Activated CD4-positive, alpha-beta T cell treated with anti-CD3 and anti-CD28 coated beads for 24 hours (primary cell): ENCODE measurements around the gene NDUFB6.
"Not testable (repeated sequence)": the region's sequence is repeated elsewhere in the genome, so short reads cannot be mapped to it uniquely, and the experiment has no call there.

Experiments used
- DNase-seq, 2 donors: peaks; one replicate each; pipeline ENCODE4 v3.0.0-alpha.2; 2020; ENCODE audit warnings: low read depth in 2 of 2

NDUFB6 gene

GRCh38 chr9:32571969-32572899, 725 bp downstream of the NDUFB6 start:
- peak; percentile 52 to 54 for DNase-seq

DNA sequence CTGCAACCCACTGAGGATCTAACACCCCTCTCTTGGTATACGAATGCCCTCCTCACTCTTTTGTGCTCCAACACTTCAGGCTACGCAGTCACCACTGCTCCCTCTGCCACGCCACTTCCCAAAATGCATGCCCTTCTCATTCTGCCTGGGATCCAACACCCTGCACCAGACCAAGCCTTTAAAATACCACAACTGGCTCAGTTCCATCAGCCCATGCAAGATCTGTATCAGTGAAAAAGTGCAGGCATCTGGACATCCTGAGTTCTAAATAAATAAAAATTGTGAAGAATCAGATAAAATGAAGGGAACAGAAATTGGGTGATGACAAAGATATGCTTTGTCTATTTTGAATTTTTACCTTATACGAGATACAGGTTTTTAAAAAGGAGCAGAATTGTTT, 2.7 kb downstream of the NDUFB6 start:
- no peak for DNase-seq

DNA sequence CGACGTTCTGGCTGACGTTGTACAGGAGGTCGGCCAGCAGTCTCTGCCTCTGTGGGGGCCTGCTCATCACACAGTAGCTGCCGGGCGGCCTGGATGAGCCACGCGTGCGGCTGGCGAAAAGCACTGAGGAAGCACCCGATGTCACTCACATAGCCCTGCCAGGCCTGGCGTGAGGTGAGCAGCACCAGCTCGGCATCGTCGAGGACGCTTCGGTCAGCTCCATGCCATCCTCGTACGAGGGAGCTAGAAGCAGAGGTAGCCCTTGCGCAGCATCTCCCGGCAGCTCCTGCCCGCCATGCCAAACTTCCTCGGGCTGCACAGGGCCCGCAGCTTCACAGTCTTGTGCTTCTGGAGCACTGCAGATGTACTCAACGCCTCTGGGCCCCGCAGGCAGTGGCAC, 6.2 kb downstream of the NDUFB6 start:
- no peak for DNase-seq

DNA sequence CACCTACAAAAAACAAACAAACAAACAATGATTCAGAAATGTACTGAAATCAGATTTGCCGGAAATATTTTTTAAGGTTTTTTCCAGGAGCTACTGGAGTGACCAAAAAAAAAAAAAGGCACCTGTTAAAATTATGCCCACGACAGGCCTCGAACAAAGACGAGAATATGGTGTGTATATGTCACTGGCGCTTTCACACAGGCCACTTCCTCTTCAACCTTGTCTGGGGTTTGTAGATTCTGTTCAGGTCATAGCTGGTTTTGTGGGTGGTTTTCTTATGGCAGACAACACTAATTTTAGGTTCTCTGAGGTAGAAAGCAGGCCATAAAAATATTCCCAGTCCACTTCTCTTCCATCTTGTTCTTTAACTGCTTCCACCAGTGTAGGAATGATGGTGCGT, 7.0 kb downstream of the NDUFB6 start:
- DNase-seq, result no peak

DNA sequence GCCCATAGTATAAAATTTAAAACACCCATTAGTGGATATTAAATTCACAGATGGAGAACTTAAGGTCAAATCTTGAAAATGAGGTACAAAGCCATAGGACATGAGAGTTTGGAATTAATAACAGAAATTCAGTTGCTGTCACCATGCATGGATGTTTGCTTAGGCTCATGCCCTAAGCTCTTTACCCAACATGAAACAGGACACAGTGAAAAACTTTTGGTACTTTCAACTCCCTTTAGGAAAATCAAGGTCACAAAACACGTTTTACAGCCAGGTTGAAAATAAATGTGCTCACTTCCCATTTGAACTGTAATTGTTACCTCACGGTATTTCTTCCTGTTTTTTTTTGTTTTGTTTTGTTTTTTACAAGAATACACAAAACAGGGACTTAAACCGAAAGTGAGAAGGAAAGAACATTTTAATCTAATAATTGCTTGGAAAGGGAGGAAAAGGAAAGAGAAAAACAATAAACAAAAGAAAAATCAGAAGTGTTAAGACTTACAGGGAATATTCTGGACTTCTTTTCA, 14.5 kb downstream of the NDUFB6 start:
- DNase-seq, result no peak

GRCh38 chr9:32554591-32554990, 18.4 kb downstream of the NDUFB6 start:
- no peak for DNase-seq

GRCh38 chr9:32554107-32554506, 18.9 kb downstream of the NDUFB6 start:
- no peak for DNase-seq

DNA sequence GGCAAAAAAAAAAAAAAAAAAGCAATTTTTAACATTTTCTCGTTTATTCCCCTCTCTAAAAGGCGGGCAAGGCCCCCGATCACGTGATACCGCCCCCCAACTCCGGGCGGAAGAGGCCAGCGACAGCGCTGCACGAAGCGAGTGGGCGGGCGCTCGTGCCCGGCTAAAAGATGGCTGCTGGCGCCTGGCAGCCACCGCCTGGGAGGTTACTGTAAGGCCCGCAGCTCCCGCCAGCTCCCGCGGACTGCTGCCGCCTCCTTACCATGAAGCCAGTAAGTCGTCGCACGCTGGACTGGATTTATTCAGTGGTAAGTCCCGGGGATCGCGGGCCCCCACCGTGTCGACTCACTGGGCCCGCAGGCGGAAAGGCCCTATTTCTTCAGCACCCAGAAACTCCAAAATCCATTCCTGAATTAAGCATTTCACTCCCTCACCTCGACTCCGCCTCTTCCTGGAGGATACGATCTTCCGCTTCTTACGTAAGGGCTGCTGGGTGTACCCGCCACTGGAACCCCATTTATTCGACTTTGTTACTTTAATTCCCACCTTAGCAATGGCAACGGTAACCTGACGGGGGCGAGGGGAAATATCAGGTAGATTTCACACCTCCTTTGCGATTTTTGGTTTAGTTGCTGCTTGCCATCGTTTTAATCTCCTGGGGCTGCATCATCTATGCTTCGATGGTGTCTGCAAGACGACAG, 20.6 kb downstream of the NDUFB6 start, which contains the start of the genes SMIM27 and TOPORS:
Gene SMIM27 (plus strand): TSS at position 156 of the 701 bp plus-strand sequence. CDS start 108 bp downstream, at position 264.
Gene TOPORS (minus strand): TSS at position 415 of the 701 bp plus-strand sequence. CDS start 150 bp downstream, at position 265.
- DNase-seq, result peak; percentile 82 to 86

DNA sequence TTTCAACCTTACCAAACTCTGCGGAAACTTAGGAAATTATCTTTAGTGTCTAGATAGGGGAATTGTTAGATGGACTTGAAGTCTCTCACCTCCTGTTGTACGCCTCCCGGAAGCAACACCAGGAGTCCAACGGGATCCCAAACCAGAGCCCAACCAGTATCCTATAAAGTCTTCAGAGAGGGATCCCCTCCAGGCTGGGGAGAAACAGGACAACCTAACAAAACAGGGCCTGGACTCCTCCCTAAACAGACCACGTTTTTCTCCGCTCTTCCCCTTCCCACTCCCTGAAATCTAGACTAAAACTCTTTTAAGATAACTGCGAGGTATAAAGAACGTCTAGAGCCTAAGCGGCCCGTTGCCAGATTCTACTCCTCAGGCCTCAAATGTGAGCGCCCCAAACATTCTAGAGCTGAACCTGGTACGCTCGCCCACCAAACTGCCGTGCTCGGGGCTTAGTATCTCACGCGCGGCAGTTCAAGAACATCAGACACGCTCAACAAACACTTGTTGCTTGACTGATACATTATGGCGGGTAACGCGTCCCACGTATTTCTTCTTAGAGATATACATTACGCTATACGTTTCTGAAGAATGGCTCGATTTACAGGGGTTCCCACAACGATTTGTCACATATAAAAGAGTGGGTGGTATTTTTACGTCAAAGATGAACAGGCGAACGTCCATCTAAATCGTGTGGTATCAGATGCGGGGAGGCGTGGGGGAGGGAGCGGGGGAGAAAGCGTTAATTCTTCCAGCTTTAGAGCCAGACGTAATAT, 21.5 kb downstream of the NDUFB6 start:
- peak; percentile 27 for DNase-seq

DNA sequence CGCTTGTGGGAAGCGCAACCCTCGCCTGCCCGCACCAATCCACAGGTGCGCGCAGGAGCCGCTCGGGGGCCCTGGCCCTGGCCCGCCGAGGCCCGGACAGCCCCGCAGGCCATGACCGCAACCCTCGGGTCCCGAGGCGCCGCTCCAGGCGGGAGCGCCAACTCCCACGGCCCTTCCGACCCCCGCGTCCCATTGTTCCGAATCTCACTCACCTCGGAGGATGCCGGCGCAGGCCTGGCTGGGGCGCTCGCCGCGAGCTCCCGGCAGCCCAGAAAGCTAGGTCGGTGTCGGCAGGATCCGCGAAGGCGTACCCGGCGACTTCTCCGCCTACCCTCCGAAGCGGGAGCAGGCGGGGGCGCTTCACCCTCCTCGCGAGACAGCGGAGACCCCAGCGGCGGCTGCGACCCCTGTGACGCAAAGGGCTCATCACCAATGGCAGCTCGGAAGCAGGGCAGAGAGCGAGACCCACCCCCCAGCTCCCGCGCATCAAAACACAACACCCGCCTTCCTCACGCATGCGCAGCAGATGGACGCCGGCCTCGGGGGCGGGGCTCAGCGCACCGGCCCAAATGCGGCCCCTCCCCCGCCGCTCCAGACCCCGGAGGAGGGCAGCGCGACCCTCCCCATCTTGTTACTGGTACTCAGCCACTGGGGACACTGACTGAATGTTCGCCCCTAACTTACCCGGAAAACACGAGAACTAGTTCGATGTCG, 22.2 kb downstream of the NDUFB6 start:
- peak; percentile 84 to 85 for DNase-seq

- no peak for DNase-seq
Observed at GRCh38 chr9:32550150-32550561, 22.8 kb downstream of the NDUFB6 start.

DNA sequence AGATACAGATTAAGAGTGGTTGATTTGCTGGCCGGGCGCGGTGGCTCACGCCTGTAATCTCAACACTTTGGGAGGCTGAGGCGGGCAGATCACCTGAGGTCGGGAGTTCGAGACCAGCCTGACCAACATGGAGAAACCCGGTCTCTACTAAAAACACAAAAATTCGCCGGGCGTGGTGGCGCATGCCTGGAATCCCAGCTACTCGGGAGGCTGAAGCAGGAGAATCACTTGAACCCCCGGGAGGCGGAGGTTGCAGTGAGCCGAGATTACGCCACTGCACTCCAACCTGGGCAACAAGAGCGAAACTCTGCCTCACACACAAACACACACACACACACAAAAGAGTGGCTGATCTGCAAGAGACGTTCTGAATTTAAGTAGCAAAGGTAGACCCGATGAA, 24.7 kb downstream of the NDUFB6 start:
- DNase-seq, result not testable (repeated sequence)

DNA sequence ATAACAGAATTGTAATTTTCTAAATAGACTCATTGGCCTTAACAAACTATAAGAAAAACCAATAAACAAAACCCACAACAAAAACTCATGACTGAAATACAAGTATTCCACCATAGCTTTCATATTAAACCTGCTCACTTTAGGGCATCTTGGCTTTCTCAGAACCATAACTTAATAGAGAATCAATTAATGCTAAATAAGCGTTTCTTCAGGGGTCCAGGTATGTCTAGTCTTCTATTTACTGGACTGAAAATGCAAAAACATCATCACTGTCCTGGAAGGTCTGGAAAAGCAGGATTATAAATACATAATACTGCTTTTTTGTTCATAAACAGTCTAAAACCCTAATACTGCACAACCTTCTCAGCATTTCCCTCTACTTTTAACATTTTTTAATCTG, 27.1 kb downstream of the NDUFB6 start:
- no peak for DNase-seq

- DNase-seq, result no peak
Observed at GRCh38 chr9:32543047-32543446, 29.9 kb downstream of the NDUFB6 start.

DNA sequence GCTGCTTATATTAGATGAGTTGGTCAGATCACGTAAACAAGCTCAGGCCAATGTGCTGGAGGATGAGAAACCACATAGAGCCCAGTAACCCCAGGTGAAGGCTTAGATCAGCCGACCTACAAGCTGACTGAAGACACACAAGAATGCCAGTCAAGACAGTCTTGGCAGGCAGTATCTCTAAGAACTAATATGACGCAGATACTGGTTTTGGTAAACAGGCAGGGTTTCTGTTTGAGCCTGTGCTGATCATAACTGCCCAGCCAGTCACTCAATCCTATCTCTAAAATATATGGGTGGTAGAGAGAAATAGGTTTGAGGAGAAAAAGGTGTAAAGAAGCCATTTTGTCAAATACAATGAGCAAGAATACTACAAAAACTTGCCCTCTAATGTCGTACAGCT, 39.1 kb downstream of the NDUFB6 start:
- no peak for DNase-seq

DNA sequence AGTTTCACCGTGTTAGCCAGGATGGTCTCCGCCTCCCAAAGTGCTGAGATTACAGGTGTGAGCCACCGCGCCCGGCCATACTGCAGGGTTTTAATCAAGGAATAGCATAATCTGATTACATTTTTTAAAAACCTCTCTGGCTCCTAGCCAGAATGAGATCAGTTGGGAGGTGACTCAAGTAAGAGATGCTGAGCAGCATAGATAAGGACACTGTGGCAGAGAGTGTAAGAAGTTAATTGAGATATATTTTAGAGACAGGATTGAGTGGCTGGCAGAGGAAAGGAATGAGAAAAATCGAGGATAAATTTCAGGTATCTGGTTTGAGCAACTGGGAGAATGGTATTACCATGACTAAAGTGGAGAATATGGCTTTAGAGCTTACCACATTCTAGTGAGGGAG, 39.6 kb downstream of the NDUFB6 start:
- no peak for DNase-seq

- DNase-seq, result no peak
Observed at GRCh38 chr9:32526707-32527048, 46.3 kb downstream of the NDUFB6 start.

GRCh38 chr9:32526041-32526706, 46.8 kb downstream of the NDUFB6 start, which contains the start of gene RIGI:
Gene RIGI (minus strand): TSS chr9:32526196. CDS start chr9:32526166, 30 bp downstream.
- peak; percentile 45 to 57 for DNase-seq

- no peak for DNase-seq
Observed at GRCh38 chr9:32525709-32526030, 47.3 kb downstream of the NDUFB6 start.

GRCh38 chr9:32524892-32525708, 47.9 kb downstream of the NDUFB6 start:
- DNase-seq, result no peak
